Skeletal muscle cell (primary cell): Measurements from ENCODE around the gene PXDN.
"Not testable (repeated sequence)": the region's sequence is repeated elsewhere in the genome, so short reads cannot be mapped to it uniquely, and the experiment has no call there.

Experiments used
- DNase-seq: peaks from one replicate; pipeline ENCODE4 v3.0.0-alpha.2; 2010; ENCODE audit warnings: low read depth
- H3K4me3 ChIP-seq: 2 replicates; pipeline ENCODE4 v1.5.1; 2011; ENCODE audit warnings: low read depth, mild to moderate bottlenecking, control low read depth, low read length, moderate library complexity

PXDN gene

DNA sequence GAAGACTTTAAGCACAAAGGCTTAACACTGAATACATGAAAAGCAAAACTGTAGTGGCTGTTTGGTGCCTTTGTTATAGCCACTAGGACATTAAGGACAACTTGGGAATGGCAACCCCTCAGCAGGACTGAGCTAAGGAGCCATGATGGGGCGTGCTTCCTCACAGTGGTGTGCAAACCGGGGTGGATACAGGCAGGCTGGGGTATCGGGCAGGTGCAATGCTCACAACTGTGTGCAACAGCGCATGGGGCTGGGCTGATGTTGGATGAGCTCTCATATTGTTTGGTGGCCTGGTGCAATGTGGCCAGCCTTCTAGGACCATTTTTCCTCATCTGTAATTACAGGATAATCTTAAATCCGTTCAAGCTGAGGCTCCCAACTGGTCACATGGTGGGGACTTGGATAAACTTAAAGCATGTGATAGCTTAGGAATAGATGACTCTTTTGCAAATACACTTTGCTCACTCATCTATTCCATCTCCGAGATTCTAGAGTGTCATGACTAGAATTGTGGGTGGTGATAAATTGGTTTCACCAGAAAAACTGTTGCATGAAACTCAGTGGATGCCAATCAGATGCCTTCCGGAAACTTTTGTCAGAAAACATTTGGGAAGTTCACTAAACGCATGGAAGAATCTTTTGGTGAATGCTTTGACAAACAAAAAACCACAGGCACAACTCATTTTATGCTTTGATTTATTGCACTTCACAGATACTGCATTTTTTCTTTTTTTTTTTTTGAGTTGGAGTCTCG lies 116.5 kb downstream of the PXDN start:
- no peak overlapping the region for H3K4me3 ChIP-seq
- no peak for DNase-seq

DNA sequence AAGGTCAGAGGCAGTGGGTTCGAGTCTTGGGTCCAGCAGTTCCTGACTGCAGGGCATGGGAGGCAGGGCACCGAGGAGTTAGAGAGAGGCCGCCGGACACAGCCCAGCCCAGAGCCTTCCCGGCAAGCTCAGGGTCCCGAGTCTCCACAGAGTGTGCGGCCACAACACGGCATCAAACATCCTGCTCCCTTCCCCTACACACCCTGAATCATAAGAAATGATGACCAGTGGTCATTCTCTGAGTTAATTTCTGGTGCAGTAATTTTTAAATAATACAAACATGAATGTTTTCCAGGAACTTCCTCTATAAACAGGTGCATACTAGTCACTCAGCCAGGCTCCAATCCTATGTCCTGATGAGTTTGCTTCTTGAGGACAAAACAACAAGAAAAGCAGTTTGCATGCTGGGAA lies 118.0 kb downstream of the PXDN start:
- no peak for DNase-seq
- no peak overlapping the region for H3K4me3 ChIP-seq

- peak; percentile 60 for DNase-seq
- H3K4me3 ChIP-seq, result no peak overlapping the region
Observed at GRCh38 chr2:1625281-1626001, 118.9 kb downstream of the PXDN start.

DNA sequence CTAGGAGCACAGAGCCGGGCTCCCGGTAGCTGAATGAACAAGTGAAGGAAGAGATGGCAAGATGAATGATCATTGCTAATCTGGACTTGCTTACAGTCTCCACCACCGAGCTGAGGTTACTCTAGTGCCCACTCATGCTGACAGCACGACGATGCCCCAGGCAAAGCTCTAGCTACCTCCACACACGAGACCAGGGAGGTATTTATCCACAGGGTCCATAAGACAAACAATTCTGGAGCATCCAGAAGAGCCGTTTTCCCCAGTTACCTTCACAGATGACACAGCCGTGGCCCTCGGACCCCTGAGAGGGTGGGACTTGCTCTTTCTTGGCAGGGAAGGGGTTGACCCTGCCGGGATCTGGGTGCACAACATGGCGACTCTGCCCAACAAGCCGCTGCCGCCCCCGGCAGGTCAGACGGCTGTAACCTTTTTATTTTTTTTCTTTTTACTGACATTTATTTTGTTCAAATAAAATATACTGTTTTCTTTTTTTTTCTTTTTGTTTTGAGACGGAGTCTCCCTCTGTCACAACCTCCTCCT lies 120.3 kb downstream of the PXDN start:
- DNase-seq, result no peak
- no peak overlapping the region for H3K4me3 ChIP-seq

DNA sequence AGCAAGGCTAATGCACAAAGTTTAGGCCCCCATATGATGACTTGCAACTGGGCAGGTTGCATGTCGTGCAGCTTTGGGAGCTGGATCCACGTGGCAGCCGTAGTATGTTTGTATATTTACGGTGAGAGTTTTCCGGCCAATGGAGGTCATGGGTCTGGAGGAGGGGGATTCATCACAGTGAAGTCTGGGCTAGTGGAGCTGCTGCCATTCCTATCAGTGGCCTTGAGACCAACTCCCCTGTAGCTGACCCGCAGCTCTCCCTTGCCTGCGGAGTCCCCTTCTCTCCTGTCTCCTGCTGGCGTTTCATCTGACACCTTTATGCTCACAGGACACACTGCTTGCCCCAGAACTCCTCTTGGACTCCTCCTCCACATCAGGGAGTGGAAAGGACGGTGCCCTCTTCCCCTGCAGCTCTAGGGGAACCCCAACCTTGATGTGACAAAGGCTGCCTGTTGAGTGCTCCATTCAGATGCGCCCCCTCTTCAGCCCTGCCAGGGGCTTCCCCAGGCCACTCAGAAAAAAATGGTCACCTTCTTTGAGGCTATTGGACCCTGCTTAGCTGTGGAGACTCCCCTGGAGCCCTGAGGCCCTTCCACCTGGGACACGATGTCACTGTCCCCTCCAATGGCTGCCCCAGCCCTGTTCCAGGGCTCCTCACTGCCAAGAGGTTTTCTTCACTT lies 121.7 kb downstream of the PXDN start:
- DNase-seq, result no peak
- H3K4me3 ChIP-seq, result no peak overlapping the region

- DNase-seq, H3K4me3 ChIP-seq: not testable (repeated sequence)
Observed at GRCh38 chr2:1621976-1622375, 122.3 kb downstream of the PXDN start.

DNA sequence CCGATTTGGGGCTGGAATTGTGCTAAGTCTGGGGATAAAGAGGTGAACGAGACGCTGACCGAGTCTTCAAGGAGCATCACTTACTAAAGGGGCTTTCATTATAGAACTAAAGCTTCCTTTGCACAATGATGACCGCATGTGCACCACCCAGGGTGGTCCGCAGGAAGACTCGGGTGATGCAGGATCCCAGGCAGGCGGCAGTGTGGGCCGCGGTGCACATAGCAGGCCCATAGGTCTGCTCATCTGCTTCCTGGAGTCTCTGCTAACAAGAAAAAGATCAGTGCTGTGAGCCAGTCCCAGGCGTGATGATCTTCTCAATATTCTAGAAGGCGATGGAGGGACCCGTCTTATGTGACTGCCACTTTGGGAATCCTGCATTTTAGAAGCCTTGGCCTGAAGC lies 122.8 kb downstream of the PXDN start:
- no peak overlapping the region for H3K4me3 ChIP-seq
- DNase-seq, result no peak

GRCh38 chr2:1621041-1621440 lies 123.3 kb downstream of the PXDN start:
- DNase-seq, result no peak
- H3K4me3 ChIP-seq, result no peak overlapping the region

DNA sequence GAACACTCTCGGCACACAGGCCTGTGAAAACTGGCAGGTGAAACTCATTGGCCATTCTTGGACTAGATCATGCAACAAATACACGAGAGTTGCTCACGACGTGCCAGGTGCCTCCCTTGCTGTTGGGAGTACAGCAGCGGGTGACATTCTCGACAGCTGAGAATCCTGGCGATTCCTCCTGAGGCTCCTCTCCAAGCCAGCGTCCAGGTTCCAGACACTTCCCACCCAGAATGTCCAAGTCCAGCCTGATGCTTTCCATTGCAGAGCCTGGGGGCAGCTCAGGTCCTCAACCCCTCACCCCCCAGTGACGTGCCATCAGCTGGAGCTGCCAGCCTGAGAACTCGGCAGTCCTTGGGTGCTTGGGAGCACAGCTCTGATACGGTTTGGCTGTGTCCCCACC lies 124.2 kb downstream of the PXDN start:
- H3K4me3 ChIP-seq, result no peak overlapping the region

GRCh38 chr2:1619556-1619955 lies 124.8 kb downstream of the PXDN start:
- H3K4me3 ChIP-seq, result no peak overlapping the region
- DNase-seq, result no peak

More for the DNA sequence above, 124.2 kb downstream of the PXDN start:
- DNase-seq, result no peak

- H3K4me3 ChIP-seq, result no peak overlapping the region
- no peak for DNase-seq
Observed at GRCh38 chr2:1618974-1619373, 125.3 kb downstream of the PXDN start.

GRCh38 chr2:1618191-1618961 lies 125.9 kb downstream of the PXDN start:
- no peak overlapping the region for H3K4me3 ChIP-seq

DNA sequence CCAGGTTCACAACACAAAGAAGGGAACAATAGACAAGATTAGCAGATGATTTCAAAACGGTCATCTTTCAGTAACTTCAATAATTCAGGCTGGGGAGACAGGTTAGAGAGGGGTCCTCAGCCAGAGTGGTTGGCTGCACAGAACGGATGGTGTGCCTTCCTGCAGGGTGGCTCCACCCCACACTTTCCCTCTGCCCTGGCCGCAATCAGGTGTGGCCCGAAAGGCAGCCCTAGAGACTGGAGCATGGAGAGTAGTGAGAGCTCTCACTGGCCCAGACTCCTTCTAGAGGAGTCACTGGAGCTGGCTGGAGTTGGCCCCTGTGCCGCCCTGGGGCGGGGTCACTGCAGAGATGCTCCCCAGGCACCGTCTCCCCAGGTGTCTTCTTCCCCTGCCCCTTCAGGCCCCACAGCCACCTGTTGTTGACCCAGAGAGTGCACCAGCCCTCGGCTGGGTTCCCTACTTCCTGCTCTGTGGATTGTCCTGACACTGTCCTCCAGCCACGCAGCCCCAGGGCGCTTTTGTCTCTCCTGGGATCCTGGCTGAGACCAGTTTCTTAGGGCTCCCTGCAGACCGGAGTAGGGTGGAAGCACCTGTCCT lies 126.8 kb downstream of the PXDN start:
- no peak for DNase-seq
- no peak overlapping the region for H3K4me3 ChIP-seq

More at GRCh38 chr2:1618191-1618961, 125.9 kb downstream of the PXDN start:
- DNase-seq, result no peak

DNA sequence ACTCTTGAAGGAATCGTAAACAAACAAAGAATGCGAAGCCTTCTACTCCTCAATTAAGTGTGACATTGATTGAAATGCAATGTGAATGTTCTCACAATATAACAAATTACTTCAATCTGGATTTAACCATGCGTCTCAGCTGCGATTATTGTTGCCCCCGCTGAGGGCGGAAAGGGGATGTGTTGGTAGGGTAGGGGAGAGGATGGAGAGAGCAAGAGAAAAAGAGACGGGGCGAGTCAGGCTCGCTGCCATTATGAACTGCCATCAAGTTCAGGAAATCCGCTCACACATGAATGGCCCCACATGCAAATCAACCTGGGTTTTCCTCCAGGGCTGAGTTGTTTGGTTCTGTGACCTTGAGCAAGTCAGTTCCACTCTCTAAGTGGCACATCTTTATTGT lies 129.8 kb downstream of the PXDN start:
- DNase-seq, result no peak
- no peak overlapping the region for H3K4me3 ChIP-seq

DNA sequence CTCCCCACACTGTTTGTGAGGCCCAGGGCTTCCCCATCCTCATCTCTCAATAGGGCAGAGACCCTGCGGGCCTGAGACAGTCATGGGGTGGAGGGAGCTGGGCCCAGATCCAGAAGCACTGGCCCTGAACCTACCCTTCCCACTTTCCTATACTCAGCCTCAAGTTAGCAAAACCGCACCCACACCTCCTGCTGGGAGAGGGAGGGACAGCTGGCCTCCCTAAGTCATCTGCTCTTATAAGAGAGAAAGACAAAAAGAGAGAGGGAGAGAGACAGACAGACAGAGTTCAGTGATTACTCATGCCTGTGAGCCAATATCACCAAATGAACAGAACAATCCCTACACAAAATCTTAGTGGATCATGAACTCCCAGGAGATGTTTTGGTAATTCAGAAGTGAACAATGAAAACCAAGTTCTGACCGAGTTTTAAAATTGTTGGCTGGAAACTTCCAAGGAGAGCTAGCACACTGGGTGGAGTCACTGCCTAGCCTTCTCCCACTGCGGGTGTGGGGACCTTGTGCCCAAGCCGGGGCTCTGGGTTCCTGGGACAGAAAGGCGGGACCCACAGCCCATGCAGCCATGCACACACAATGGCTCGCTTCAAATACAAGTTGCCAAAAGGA lies 130.5 kb downstream of the PXDN start:
- H3K4me3 ChIP-seq, result no peak overlapping the region
- DNase-seq, result peak; percentile 84

GRCh38 chr2:1613078-1613445 lies 131.3 kb downstream of the PXDN start:
- no peak for DNase-seq

DNA sequence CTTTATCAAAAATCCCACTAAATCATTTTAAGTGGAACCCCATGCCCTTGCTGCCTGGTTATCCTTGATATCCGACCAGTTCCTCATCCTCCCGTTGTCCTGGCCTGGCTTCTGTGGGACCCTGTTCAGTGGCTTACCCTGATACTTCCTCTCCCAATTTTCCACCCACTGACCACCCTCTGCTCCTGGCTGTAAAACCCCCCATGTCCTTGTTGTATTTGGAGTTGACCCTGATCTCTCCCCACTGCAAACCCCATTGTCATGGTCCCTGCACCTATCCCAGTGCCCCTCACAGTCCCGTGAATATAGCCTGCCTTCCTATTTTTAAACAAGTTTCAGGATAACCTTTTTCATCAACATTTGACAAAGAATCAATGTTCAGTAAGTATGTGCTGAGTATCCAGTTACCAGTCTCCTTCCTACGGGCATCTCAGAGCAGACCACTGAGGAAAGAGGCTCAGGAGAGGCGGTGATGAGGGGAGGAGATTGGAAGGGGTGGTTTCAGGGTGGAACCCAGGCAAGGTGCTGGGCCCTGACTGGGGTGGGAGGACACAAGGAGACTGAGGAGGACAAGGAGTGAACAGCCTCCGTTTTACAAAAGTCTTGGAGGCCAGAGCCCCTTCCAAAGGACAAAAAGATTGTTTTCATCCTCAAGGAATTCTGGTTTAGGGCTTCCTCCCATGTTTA lies 131.8 kb downstream of the PXDN start:
- no peak for DNase-seq
- H3K4me3 ChIP-seq, result no peak overlapping the region

More at GRCh38 chr2:1613078-1613445, 131.3 kb downstream of the PXDN start:
- H3K4me3 ChIP-seq, result no peak overlapping the region

GRCh38 chr2:1611886-1612285 lies 132.4 kb downstream of the PXDN start:
- no peak for DNase-seq
- no peak overlapping the region for H3K4me3 ChIP-seq
